ENCODE measurements around the gene MAP7. TPM values are rescaled to one million over a fixed set of nuclear protein-coding genes. Genes with fewer than 3 reads are reported as not detected.

The MAP7 gene
- total RNA-seq, 1 donor from 2014 or later = 1.3 TPM

- Mint-ChIP-seq H3K4me3 (no peak overlapping the region), H3K27ac (ENCODE audit: unreplicated experiment) (no peak overlapping the region), H3K36me3 (ENCODE audit: low read depth) (no peaks in the 10 kb centered on the region), H3K27me3 (ENCODE audit: low read depth) (peaks cover 88% of the 10 kb centered on the region), H3K9me3 (no peaks in the 10 kb centered on the region), H3K4me1 (peaks cover 4% of the 10 kb centered on the region)
- TF ChIP-seq, protein P1, sequence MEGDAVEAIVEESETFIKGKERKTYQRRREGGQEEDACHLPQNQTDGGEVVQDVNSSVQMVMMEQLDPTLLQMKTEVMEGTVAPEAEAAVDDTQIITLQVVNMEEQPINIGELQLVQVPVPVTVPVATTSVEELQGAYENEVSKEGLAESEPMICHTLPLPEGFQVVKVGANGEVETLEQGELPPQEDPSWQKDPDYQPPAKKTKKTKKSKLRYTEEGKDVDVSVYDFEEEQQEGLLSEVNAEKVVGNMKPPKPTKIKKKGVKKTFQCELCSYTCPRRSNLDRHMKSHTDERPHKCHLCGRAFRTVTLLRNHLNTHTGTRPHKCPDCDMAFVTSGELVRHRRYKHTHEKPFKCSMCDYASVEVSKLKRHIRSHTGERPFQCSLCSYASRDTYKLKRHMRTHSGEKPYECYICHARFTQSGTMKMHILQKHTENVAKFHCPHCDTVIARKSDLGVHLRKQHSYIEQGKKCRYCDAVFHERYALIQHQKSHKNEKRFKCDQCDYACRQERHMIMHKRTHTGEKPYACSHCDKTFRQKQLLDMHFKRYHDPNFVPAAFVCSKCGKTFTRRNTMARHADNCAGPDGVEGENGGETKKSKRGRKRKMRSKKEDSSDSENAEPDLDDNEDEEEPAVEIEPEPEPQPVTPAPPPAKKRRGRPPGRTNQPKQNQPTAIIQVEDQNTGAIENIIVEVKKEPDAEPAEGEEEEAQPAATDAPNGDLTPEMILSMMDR (conservative IDR thresholded peaks at IDR 0.05) = no peak
- DNase-seq (ENCODE audit: low read depth, low spot score) = no peak
Observed at GRCh38 chr6:136550045-136550329, 235 bp downstream of the MAP7 start.

DNA sequence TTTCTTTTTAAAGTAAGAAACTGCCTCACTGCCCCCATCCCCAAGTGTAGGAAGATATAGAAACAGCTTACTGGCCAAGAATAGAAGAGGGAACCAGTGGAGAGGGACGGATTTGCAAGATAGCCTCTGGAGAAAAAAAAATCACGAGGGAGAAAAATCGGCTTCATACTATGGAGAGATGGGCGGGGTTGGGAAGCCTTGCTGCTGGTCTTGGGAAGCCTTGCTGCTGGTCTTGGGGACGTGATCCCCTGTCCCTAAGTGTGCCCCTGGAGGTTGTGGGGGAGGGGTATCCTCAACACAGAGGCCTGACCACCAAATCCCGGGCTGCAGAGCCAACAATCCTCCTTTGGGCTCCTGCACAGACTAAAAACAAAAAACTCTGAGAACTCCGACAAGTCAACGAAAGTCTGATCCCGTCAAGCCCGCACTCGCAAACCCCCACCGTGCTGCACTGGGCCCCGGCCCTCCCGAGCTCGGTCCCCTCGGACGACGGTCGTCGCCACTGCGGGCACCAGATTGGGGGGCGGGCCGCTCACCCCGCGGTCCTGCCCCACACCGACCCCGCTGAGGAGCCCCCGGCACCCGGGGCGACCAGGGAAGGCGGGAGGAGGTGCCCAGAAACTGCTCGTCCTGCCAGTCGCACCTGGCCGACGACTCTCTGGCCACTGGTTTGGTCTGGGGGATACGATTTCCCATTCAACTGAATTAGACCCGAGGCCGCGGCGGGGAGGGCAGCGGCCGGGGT, 750 bp downstream of the MAP7 start:
- H3K27ac Mint-ChIP-seq (ENCODE audit: unreplicated experiment) = no peak overlapping the region
- H3K27me3 Mint-ChIP-seq (ENCODE audit: low read depth) = peaks cover 88% of the 10 kb centered on the region
- no peak for DNase-seq (ENCODE audit: low read depth, low spot score)
- H3K36me3 Mint-ChIP-seq (ENCODE audit: low read depth) = no peaks in the 10 kb centered on the region
- peak overlapping the region; percentile 75 for H3K4me3 Mint-ChIP-seq
- H3K9me3 Mint-ChIP-seq = no peaks in the 10 kb centered on the region
- TF ChIP-seq, protein P1 (conservative IDR thresholded peaks at IDR 0.05) = no peak
- peaks cover 4% of the 10 kb centered on the region for H3K4me1 Mint-ChIP-seq

GRCh38 chr6:136548582-136549299, 1.5 kb downstream of the MAP7 start:
- Mint-ChIP-seq H3K4me1 (peaks cover 4% of the 10 kb centered on the region), H3K4me3 (peak overlapping the region; percentile 75), H3K9me3 (no peaks in the 10 kb centered on the region), H3K27me3 (ENCODE audit: low read depth) (peaks cover 88% of the 10 kb centered on the region), H3K36me3 (ENCODE audit: low read depth) (no peaks in the 10 kb centered on the region), H3K27ac (ENCODE audit: unreplicated experiment) (no peak overlapping the region)
- TF ChIP-seq, protein P1 (conservative IDR thresholded peaks at IDR 0.05) = no peak
- DNase-seq (ENCODE audit: low read depth, low spot score) = no peak

DNA sequence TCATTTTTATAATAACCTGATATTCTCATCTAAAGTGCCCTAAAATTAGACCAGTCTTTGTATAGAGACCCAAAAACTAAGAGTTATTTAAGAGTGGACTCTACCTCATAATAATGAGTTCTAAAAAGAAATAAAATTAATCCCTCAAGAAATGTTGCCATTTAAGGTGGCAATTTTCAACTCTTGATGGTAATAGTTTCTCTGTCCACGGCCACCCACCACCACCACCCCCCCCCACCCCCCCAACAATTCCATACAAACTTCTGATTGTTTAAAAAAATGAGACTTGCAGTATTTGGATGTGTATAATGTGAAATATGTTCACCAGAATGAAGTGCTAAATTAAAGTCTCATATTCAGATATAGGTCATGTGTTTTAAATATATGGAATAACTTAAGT, 2.4 kb downstream of the MAP7 start:
- TF ChIP-seq, protein P1 (conservative IDR thresholded peaks at IDR 0.05) = no peak
- Mint-ChIP-seq H3K27ac (ENCODE audit: unreplicated experiment) (no peak overlapping the region), H3K36me3 (ENCODE audit: low read depth) (no peaks in the 10 kb centered on the region), H3K27me3 (ENCODE audit: low read depth) (peaks cover 88% of the 10 kb centered on the region), H3K4me3 (peak overlapping the region; percentile 75), H3K4me1 (peaks cover 4% of the 10 kb centered on the region), H3K9me3 (no peaks in the 10 kb centered on the region)
- DNase-seq (ENCODE audit: low read depth, low spot score) = no peak

DNA sequence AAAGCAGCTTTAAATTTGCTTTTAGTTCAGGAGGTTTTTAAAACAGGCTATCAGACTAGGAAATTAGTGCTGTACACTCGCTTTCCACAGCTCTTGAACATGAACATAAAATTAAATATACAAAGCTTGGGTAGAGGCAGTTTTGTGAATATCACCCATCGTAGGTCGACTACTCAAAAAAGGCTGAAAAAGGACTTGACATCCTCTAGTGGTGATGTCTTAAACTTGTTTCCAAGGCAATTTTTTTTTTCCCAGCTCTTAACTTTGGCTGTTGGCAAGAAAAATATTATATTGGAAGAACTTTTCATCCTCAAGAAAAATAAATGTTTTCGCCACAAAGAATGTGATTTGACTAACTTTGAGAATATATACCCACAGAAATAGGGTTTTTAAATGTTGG, 2.9 kb downstream of the MAP7 start:
- Mint-ChIP-seq H3K27me3 (ENCODE audit: low read depth) (peaks cover 88% of the 10 kb centered on the region), H3K4me3 (no peak overlapping the region), H3K4me1 (peaks cover 4% of the 10 kb centered on the region), H3K9me3 (no peaks in the 10 kb centered on the region), H3K36me3 (ENCODE audit: low read depth) (no peaks in the 10 kb centered on the region), H3K27ac (ENCODE audit: unreplicated experiment) (no peak overlapping the region)
- TF ChIP-seq, protein P1 (conservative IDR thresholded peaks at IDR 0.05) = peak; percentile 72
- DNase-seq (ENCODE audit: low read depth, low spot score) = no peak
